Activated naive CD4-positive, alpha-beta T cell treated with Interleukin-2 at 50 U/mL for 16 hours (primary cell): Measurements from ENCODE around the gene TMEM240.
"Not testable (repeated sequence)": the region's sequence is repeated elsewhere in the genome, so short reads cannot be mapped to it uniquely, and the experiment has no call there.

Experiments
- DNase-seq: peaks from one replicate; pipeline ENCODE4 v3.0.0-alpha.2; 2020

TMEM240 gene

DNA sequence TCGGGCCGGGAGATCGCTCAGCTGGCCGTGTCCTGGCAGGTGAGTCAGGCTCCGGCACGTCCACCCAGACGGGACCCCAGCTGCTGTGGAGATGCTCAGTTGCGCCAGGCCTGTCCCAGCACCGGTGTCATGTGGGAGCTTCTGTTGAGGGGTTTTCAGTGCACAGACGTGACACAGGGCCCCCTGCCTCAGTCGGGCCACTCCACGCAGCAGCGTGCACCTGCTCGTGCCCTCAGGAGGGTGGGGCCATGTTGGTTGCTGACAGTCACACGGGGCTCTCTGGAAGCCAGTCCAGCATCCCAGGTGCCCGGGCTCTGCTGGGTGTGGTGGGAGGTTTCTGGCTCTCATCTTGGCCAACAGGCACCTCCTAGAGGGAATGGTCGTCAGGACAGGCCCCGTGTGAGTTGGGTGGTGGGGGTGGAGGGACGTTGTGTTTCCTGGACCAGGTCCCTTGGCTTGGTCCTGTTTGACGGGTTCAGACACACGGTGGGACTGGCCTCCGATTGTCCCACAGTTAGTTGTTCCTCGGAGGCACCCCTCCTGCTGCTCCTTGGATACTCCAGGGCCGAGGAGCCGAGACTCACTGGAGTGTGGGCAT, 49.7 kb downstream of the TMEM240 start:
- DNase-seq: no peak

DNA sequence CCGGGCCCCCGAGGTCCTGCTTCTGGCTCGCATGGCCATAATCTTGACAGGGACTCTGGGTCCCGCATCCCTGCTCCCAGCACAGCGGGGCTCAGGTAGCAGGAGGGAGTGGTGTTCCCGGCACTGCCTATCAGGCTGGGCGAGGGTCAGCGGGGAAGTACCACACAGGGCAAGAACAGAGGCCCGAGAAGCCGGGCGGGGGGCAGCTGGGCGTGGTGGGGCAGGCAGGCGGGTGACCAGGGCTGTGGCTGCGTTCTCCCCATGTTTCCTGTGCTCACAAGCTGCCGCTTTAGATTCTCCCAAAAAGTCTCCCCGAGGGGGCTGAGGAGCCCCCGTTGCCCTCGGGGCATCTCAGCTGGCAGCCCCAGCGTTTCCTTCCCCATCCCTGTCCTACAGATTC, 50.6 kb downstream of the TMEM240 start:
- DNase-seq: no peak

DNA sequence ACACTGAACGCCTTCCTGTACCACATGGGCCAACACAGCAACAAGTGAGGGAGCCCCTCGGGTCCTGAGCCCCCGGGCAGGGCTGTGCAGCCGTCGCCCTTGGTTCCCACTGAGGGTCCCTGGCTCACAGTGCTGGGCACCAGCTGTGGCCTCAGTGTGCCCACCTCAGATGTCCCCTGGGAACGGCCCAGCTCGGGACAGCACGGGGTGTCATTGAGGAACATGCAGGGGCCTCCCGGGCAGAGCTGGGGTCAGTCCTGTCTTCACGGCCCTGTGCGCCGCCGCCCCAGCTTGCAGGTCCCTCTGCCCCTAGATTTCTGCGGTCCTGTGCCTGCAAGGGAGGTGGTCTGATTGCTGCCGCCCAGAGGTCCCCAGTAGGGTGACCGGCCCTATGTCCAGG, 51.2 kb downstream of the TMEM240 start:
- DNase-seq: no peak

DNA sequence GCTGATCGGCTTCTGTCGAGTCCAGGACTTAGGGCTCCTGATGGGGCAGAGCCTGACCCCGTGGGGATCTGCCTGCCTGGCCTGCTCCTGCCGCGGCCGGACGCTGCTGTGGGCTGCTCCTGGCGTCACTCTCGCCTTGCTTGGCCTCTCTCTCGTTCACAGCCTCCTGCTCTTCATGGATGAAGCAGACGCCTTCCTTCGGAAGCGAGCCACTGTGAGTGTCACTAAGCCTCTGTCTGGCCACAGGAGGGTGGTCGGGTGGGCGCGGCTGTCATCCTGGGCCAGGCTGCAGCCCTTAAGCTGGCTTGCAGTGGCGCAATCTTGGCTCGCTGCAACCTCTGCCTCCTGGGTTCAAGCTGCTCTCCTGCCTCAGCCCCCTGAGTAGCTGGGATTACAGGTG, 52.7 kb downstream of the TMEM240 start:
- no peak for DNase-seq

DNA sequence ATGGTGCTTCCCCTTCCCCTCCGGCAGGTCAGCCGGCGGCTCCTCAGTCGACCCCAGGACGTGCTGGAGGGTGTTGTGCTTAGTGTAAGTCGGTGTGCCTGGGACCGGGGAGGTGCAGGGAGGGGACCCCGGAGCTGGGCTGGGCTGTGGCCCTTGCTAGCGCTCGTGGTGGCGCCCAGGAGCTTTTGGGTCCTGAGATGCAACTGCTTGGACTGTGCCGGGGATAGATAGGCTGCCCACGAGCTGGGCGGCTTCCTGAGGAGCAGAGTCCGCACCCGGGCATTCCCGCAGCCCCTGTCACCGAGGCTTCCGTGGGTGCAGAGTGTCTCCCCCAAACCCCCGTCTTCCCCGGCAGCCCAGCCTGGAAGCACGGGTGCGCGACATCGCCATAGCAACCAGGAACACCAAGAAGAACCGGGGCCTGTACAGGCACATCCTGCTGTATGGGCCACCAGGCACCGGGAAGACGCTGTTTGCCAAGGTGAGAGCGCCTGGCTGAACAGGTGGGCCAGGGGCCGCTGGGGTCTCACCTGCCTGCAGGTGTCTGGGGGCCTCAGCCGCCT, 54.6 kb downstream of the TMEM240 start:
- not testable (repeated sequence) for DNase-seq

DNA sequence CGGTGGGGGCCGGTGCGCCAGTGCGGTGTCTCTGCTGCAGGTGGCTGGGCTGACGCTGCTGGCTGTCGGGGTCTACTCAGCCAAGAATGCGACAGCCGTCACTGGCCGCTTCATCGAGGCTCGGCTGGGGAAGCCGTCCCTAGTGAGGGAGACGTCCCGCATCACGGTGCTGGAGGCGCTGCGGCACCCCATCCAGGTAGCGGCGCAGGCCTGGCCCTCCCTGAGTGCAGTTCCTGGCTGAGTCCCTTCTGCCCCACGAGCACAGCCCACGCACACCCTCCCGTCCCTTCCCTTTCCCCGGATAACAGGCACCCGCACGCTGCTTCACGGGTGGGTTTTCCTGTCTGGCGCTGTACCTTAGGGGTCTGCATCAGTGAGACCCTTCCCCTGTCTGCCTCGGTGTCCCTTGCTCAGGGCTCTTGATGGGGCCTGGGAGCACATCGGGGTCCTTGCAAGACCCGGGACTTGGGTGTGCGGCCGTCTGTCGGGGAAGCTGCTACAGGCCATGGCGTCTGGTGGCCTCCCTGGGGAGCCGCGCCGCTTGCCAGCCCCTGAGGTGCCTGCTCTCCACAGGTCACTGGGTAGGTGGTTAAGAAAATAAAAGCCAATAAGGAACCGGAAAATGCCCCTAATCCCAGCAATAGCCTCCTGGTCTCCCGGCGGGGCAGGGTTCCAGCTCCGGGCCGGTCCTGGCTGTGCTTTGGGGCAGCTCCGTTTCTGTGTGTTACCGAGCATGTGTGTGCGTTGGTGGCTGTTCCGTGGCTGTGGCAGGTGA, 55.3 kb downstream of the TMEM240 start:
- DNase-seq: not testable (repeated sequence)
